ENCODE data around the gene CTNNA2.
"Not testable (repeated sequence)": the region's sequence is repeated elsewhere in the genome, so short reads cannot be mapped to it uniquely, and the experiment has no call there.

The CTNNA2 gene

DNA sequence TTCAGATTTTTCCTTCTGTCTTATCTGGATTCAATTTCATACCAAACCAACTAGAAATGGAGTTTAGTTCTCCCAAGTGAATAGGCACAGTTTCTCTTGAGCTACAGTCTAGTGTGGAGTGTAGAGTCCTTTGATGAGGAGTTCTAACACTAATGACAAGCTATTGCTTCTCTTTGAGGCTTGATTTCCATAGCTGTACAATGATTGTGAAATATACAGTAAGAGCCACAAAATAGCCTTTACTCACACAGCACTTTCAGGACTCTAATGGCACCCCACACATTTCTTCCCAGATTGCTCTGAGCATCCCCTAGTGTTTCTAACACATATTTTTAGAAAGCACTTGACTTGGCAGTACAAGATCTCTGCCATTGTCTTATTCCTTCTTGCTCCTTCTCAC is 638.4 kb downstream of the CTNNA2 start:
- no peak for DNase-seq (ENCODE audit: low spot score)

DNA sequence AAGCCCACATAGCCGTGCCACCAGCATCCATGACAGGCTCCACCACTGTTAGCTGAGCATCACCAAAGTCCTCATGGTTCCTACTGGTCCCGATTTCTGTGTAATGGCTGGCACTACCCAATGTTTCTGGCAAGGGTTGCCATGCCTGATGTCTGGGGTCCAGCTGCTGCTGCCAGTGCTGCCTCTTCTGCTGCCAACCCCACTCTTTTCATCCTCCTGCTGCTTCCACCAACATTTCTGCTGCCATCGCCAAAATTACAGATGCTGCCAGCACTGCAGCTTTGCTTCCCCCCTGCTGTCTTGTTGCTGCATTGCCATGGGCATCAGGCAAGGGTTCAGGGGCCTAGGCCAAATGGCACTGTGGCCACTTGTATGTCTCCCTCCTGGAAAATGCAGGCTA is 638.8 kb downstream of the CTNNA2 start:
- no peak for DNase-seq (ENCODE audit: low spot score)

DNA sequence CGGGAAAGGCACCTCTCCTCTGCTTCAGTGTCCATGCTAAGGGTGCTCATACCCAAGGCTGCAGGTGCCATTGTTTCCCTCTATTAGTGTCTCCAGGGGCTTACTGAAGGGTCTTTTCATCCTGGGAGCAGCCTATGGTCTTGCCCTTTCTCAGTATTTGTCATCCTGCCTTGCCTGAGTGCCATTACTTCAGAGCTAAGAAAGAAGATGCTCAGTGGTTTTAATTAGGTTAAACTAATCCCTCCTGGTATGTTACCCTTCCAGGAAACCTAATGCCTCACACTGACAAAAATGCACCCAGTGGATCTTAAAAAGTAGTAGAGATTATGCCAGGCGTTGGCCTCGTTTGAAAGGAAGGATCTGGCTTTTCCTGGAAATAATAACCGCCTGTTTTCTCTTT is 640.3 kb downstream of the CTNNA2 start:
- DNase-seq (ENCODE audit: low spot score) = no peak

DNA sequence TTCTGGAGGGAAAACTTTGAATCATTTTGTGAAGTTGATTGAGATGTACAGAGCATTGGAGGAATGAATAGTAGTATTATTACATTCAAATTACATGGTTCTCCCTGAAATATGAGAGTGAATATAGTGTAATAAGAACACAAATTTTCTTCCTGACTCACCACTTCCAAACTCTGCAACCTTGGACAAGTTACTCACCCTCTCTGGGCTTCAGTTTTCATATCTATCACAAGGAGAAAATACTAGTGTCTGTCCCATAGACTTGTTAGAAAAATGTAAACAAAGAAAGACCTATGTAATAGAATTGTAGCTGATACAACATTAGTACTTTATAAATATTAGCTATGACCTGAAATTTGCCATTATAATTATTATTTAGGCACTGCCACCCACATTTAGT is 640.9 kb downstream of the CTNNA2 start:
- no peak for DNase-seq (ENCODE audit: low spot score)

DNA sequence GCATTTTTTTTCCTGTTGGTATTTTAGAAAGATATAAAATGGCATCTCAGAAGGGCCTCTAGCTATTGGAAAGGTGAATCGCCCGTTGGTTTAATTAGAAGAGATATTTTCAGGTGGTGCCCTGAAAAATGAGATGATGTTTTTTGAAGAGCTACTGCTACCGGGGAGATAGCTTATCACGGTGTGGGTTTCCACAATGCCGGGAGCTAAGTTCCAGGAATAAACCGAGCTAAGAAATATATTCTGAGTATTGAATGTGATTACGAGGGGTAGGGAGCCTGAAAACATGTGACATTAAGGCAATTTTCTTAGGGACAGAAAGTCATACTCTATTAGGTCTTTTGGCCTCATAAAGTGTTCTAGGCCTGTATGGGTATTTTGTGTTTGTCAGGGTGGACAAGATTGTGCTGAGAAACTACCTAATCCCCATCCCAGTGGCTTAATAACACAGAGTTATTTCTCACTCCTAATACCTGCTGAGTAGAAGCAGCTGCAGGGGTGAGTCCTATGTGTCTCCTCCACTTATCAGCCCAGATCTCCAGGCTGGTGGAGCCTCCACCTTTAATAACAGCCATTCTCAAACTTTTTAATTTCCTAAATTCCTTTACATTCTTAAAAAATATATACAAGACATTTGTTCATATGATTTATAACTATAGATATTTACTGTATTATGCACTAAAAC is 641.5 kb downstream of the CTNNA2 start:
- no peak for DNase-seq (ENCODE audit: low spot score)

DNA sequence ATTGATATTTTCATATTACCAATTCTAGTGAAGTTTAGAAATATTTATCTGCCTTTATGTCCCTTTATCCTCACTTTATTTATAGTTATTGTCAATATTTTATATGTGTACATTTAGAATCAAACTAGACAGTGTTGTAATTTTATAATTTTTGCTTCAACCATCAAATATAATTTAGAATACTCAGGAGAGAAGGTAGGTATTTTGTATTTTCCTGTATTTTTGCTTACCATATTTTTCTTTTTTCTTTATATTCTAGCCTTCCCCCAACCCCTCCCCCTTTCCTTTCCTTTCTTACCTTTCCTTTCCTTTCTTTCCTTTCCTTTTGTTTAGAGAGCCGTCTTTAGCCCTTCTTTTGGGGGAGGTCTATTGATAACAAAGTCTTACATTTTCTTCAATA is 651.5 kb downstream of the CTNNA2 start:
- DNase-seq (ENCODE audit: low spot score) = no peak

DNA sequence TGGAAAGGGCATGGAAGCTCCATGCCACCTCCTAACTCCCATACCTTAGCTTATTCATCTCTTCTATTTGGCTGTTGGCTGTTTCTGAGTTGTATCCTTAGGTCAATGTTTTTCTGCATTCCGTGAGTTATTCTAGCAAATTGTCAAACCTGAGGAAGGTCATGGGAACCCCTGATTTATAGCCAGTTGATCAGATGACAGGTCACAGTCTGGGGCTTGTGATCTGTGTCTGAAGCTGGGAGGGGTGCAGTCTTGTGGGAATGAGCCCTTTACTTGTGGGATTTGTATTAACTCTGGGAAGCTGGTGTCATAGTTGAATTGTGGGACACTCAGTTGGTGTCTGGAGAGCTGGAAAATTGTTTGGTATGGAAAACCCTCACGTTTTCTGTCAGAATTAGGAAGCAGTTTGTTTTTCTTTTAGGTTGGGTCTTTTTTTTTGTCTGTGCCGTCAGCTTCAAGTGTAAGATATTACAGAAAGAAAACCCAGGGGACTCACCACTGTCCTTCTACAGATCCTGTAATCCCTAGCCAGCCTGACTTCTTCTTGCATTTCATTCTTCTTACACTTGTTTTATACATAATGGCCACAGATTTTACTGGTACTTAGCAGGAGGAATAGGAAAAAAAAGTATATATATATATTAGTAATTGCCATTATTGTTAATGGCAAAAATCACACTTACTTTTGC is 653.8 kb downstream of the CTNNA2 start:
- DNase-seq (ENCODE audit: low spot score) = no peak

DNA sequence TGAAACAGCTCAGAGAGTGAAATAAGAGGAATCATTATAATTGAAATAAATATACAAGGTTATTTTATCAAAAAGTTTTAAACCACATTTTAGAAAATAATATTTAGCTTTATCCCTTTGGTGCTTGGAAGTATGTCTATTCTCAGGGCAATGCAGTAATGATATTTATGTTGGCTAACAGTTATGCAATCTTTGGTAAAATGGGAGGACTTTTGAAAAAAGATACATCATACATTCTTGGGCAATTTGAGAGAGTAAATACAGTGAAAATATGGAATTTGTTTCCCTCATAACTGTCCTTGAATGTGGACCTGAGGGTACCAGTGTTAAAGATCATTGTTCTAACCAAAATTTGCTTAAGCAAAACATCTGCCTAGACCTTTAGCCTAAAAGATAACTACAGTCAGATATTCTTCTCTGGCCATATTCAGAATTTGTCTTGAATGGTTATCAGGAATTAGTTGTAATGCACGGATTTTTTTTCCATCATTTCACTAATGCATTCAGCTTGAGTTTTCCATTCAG is 654.5 kb downstream of the CTNNA2 start:
- DNase-seq (ENCODE audit: low spot score) = no peak

DNA sequence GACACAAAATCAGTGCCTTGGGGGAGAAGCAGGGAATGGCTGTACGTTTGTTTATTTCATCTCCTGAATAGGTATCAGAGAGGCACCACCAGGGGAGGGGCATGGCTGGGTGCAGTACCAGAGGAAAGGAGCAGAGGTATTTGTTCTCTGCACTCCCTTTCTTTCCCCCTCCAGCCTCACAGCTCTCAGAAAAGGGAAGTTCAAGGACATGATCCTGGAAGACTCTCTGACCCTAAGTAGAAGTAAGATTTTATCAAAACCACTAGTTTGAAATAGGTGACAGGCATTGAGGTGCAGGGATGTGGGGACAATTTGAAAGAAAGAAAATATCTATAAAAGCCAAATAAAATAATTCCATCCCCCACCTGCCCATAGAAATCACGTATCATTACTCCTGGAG is 655.2 kb downstream of the CTNNA2 start:
- DNase-seq (ENCODE audit: low spot score) = no peak

DNA sequence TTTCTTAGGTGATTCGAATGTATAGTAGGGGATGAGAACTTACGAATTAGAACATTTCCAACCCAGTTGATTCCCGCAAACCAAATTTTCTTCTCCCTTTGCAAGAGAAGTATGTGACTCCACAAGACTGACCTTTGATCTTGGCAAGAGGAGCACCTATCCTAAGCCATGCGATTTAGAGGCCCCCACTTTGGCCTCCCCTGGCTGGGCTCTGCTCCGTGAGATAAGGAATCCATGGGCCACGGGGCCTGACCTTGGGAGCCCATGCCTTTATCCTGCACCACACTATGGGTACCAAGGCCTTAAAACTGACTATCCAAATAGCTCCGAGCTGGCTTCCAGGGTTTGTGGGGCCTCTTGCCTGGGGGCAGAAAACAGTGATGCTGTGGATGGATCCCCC is 656.0 kb downstream of the CTNNA2 start:
- no peak for DNase-seq (ENCODE audit: low spot score)

DNA sequence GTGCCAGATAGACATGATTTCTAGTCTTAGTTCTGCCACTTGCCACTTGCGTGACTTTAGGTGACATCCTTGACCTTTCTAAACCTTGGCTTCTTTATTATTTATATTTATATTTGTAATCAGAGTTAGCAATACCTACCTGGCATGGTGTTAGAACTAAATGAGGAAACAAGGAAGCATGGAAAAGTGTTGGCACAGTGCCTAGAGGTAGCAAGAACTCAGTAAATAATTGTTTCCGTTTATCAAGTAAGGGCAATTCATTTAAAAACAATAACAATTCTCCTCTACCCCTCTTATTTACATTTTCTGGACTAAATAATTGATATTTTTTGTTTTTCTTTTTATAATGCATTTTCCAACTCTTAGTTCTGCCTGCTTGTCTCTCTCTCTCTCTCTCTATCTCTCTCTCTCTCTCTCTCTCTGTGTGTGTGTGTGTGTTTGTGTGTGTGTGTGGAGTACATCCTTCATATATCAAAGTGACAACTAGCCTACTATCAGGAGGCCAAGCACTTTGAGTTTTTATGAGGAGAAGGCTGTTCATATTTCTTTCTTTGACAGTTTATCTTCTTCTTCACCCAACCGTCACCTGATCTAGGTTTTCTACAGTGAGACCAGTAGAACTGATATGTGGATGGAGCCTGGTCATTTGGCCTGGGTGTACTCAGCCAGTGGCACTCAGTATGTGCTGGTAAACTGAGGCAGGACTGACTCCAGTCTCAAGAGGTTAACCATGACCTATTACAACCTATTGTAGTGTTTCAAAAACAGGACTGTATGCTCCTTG is 657.2 kb downstream of the CTNNA2 start:
- no peak for DNase-seq (ENCODE audit: low spot score)

DNA sequence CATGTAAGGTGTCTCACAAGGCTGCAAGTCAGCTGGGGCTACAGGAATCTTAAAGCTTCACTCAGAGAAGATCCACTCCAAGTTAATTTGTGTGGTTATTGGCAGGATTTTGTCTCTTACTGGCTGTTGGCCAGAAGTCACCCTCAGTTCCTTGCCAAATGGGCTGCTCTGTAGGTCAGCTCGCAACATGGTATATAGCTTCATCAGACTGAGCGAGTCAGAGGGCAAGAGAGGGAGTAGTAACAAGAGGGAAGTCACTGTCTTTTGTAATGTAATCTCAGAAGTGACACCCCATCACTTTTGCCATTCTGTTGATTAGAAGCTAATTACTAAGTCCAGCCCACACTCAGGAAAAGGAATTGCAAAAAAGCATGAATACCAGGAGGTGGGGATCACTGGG is 672.2 kb downstream of the CTNNA2 start:
- no peak for DNase-seq (ENCODE audit: low spot score)

DNA sequence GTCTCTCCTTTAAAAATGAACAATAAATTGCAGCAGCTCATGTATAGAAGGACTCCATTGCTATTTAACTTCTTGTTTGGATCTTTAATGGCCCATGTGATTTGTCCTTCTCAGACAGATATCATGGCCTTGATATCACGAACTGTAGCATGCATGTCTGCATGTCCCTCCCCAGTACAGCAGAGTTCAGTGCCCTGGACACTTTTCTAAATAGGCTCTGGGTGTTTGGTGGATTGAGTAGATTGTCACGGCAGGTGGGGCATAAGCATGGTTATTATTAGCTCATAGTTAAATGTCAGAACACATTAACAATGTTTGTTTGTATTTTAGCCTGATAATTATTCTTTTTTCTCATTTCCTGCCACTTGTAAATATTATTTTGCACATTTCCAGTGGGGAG is 673.4 kb downstream of the CTNNA2 start:
- DNase-seq (ENCODE audit: low spot score) = no peak

DNA sequence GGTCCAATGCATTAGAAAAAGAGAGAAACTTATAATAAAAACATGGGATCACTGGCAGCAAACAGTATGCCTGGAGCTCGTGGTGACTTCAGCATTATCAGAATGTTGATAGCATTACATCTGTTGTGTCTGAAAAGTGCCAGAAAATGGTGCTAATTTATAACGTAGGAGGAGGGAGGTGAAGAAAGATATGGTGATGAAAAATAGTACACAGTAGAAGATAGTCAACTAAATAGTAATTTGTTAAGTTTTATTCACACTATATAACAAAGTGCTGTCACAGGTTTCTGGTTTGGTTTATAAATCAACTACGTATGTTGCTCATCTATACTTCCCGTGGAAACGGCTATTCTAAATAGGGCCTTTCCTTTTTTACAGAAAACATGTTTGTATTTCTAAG is 674.3 kb downstream of the CTNNA2 start:
- DNase-seq (ENCODE audit: low spot score) = no peak

DNA sequence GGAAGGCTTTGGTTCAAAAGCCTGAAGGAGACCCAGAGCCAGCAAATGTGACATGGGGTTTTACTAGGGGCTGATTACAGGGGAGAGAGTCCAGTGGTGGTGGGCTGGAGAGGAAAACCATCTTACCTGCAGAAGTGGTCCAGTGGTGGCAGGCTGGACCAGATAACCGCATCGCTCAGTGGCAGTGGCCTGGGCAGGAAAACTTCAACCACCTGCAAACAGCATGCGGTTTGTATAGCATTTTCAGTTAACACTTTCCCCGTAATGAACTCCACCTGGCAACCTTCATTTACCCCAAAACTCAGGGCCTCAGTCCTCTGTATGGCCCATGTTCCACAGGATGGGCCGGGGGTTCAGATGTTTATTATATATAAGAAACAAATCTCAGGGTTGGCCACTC is 677.3 kb downstream of the CTNNA2 start:
- DNase-seq (ENCODE audit: low spot score) = no peak

DNA sequence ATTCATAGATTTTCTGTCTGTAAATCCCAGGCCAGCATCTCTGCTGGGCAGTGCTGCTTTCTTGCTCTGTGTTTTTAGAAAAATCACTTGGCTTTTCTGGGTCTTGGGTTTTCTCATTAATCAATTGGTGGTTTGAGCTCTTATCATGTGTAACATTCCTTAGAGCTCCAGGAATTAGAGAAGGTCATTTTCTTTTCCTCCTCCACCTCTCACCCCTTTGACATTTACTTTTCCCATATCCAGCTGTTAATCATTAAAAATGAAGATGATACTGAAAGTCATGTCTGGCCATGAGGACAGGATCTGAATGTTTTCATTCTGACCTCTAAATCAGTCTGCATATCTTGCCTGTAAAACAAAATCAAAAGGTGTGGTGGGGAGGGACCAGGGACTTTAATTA is 680.7 kb downstream of the CTNNA2 start:
- no peak for DNase-seq (ENCODE audit: low spot score)

DNA sequence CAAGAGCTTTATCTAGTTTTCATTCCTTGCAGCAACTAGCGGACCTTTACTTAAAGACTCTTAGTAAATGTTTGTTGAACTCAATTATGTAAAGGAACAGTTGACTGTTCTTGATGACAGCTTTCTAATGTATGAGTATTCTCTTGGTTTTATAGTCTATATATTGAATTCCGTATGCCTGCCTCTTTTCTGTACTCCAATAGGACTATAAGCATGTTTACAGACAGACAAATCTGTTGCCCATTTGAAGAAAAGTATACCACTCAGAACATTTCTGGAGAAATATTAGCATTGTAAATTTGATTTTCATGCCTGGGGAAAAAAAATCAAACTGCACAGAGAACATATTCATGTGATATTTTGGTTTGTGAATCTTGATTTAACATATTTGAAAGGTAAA is 682.2 kb downstream of the CTNNA2 start:
- no peak for DNase-seq (ENCODE audit: low spot score)

DNA sequence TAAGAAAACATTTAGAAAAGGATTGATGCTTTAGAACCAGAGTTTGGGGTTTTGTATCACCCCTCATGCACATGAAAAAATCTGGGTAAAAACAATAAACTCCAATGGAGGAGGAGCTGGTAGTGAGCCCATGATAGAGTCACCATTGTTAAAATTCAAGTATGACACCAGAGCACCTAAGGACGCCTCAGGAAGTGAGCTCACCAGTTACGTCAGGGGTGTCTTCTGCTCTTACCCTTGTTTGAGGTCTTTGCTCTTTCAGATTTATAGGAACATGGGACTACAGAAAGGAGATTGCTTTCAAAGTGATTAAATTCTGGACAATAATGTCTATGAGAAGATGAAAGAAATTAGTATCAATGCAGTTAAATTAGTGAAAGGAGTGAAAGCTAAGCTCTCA is 685.2 kb downstream of the CTNNA2 start:
- no peak for DNase-seq (ENCODE audit: low spot score)

DNA sequence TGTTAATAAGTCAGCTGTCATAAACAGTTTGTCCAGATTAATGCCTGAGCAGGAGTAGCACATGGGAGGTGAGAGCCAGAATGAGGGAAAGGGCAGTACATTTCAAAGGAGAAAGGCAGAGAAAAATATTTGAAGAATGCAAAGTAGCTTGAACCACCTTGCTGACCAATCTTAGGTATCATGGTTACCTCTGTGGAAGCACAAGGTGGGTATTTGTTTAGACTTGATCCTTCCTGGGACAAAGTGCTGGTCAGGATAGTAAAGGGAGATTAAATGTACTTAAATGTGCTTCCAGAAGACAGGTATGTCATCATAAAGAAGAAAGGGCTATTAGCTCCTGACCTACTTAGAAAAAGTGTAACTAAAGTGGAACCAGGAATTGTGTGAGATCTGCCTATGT is 686.7 kb downstream of the CTNNA2 start:
- DNase-seq (ENCODE audit: low spot score) = no peak

DNA sequence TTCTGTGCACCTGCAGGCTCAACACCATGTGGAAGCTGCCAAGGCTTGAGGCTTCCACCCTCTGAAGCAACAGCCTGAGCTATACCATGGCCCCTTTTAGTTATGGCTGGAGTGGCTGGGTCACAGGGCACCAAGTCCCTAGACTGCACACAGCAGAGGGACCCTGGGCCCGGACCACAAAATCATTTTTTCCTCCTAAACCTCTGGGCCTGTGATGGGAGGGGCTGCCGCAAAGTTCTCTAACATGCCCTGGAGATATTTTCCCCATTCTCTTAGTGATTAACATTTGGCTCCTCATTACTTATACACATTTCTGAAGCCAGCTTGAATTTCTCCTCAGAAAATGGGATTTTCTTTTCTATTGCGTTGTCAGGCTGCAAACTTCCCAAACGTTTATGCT is 691.1 kb downstream of the CTNNA2 start:
- not testable (repeated sequence) for DNase-seq (ENCODE audit: low spot score)

DNA sequence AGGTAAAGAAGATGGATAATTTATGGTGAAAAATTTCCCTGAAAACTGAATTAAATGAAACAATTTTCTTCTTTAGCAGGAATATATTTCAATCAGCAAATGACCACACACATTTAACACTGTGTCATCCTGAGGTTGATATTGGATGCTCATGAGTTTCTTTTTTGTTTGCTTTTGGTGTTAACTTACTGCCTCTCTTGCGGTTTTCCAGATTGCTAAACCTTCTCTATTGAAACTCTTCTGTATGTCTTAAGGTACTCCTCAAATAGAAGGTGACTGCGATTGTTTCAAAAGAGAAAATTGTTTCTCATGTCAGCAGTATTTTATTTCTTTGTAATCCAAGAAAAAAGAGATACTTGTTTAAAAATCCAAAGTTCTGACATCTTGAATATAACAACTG is 692.6 kb downstream of the CTNNA2 start:
- no peak for DNase-seq (ENCODE audit: low spot score)

DNA sequence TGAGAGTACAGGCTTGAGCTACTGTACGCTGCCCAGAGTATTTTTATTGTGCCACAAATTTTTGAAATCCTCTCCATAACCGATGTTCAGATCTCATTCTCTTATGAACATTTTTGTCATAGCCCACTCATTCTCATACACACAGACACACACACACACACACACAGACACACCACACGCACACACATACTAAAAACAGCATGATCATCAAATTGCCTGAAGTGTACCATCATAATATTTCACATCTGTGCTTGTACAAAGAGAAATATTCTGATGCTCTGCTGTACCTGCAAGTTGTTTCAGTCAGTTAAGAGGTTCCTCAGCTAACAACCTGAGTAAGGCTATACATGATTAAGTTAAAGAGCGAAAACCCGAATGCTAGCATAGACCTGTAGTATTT is 696.6 kb downstream of the CTNNA2 start:
- no peak for DNase-seq (ENCODE audit: low spot score)

DNA sequence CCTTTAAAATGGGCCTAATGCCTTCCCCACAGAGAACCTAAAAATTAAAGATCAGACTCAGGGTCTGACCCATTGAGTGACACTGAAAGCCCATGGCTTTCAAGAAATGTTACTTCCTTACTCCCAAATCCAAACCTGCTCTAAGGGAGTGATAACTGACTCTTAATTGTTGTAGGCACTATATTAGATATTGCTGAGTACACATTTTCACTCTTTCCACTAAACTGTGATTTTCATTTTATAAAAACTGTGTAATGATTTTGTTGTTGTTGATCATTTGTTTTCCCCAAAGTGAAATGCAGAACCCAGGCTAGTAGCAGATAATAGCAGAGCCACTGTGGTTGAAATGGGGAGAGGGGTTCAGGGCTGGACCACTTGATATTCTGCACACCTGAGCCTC is 704.6 kb downstream of the CTNNA2 start:
- DNase-seq (ENCODE audit: low spot score) = no peak
